GM21576 (cell line): ENCODE data around the gene ERC2.

Source experiments
- ATAC-seq: cut with Tn5 transposase; IDR thresholded peaks from one replicate; pipeline ENCODE4 v1.9.1; 2021; ENCODE audit warnings: mild to moderate bottlenecking, moderate library complexity; ENCODE audit not compliant: unreplicated experiment

Gene ERC2

GRCh38 chr3:55659701-55660100 lies 808.6 kb downstream of the ERC2 start:
- no peak for ATAC-seq

GRCh38 chr3:55658690-55659562 lies 809.3 kb downstream of the ERC2 start:
- ATAC-seq = no peak

- no peak for ATAC-seq
These were observed 810.0 kb downstream of the ERC2 start for GRCh38 chr3:55658270-55658669.

GRCh38 chr3:55655544-55655943 lies 812.7 kb downstream of the ERC2 start:
- ATAC-seq = no peak

- peak; percentile 86 for ATAC-seq
These were observed 814.0 kb downstream of the ERC2 start for GRCh38 chr3:55654123-55654760.

- ATAC-seq = no peak
These were observed 817.3 kb downstream of the ERC2 start for GRCh38 chr3:55651011-55651410.

GRCh38 chr3:55650011-55650410 lies 818.3 kb downstream of the ERC2 start:
- ATAC-seq = no peak

- no peak for ATAC-seq
These were observed 818.7 kb downstream of the ERC2 start for GRCh38 chr3:55649554-55649953.

- no peak for ATAC-seq
These were observed 819.5 kb downstream of the ERC2 start for GRCh38 chr3:55648591-55649318.

GRCh38 chr3:55647670-55648069 lies 820.6 kb downstream of the ERC2 start:
- no peak for ATAC-seq

GRCh38 chr3:55647063-55647462 lies 821.2 kb downstream of the ERC2 start:
- no peak for ATAC-seq

- ATAC-seq = no peak
These were observed 822.1 kb downstream of the ERC2 start for GRCh38 chr3:55646121-55646520.

GRCh38 chr3:55645422-55645821 lies 822.8 kb downstream of the ERC2 start:
- ATAC-seq = no peak

- no peak for ATAC-seq
These were observed 825.0 kb downstream of the ERC2 start for GRCh38 chr3:55643283-55643682.

- no peak for ATAC-seq
These were observed 826.3 kb downstream of the ERC2 start for GRCh38 chr3:55641964-55642363.

GRCh38 chr3:55639896-55640765 lies 828.1 kb downstream of the ERC2 start:
- no peak for ATAC-seq

GRCh38 chr3:55639143-55639542 lies 829.1 kb downstream of the ERC2 start:
- ATAC-seq = no peak

GRCh38 chr3:55637906-55638638 lies 830.2 kb downstream of the ERC2 start:
- no peak for ATAC-seq

GRCh38 chr3:55636300-55637195 lies 831.7 kb downstream of the ERC2 start:
- no peak for ATAC-seq
